Measurements from ENCODE around the gene TOP3B.
"Not testable (repeated sequence)": the region's sequence is repeated elsewhere in the genome, so short reads cannot be mapped to it uniquely, and the experiment has no call there.

Gene TOP3B

GRCh38 chr22:21926728-21927127 lies 55.9 kb downstream of the TOP3B start:
- no peak for DNase-seq (ENCODE audit: low read depth in 2 of 2)

- DNase-seq (ENCODE audit: low read depth in 2 of 2): no peak
These were observed 59.4 kb downstream of the TOP3B start for GRCh38 chr22:21923163-21923561.

GRCh38 chr22:21922370-21923162 lies 60.0 kb downstream of the TOP3B start:
- no peak for DNase-seq (ENCODE audit: low read depth in 2 of 2)

- DNase-seq (ENCODE audit: low read depth in 2 of 2): no peak
These were observed 60.9 kb downstream of the TOP3B start for GRCh38 chr22:21921729-21922128.

GRCh38 chr22:21921184-21921721 lies 61.3 kb downstream of the TOP3B start:
- no peak for DNase-seq (ENCODE audit: low read depth in 2 of 2)

- DNase-seq (ENCODE audit: low read depth in 2 of 2): no peak
These were observed 62.0 kb downstream of the TOP3B start for GRCh38 chr22:21920341-21921183.

GRCh38 chr22:21919526-21920307 lies 62.9 kb downstream of the TOP3B start:
- no peak for DNase-seq (ENCODE audit: low read depth in 2 of 2)

GRCh38 chr22:21918466-21919185 lies 64.0 kb downstream of the TOP3B start:
- DNase-seq (ENCODE audit: low read depth in 2 of 2): no peak

GRCh38 chr22:21917959-21918261 lies 64.7 kb downstream of the TOP3B start:
- DNase-seq (ENCODE audit: low read depth in 2 of 2): no peak

GRCh38 chr22:21917181-21917958 lies 65.2 kb downstream of the TOP3B start:
- DNase-seq (ENCODE audit: low read depth in 2 of 2): no peak

- DNase-seq (ENCODE audit: low read depth in 2 of 2): no peak
These were observed 66.2 kb downstream of the TOP3B start for GRCh38 chr22:21916309-21916918.

GRCh38 chr22:21915624-21916308 lies 66.8 kb downstream of the TOP3B start:
- no peak for DNase-seq (ENCODE audit: low read depth in 2 of 2)

- not testable (repeated sequence) for DNase-seq (ENCODE audit: low read depth in 2 of 2)
These were observed 68.4 kb downstream of the TOP3B start for GRCh38 chr22:21914033-21914642.

- not testable (repeated sequence) for DNase-seq (ENCODE audit: low read depth in 2 of 2)
These were observed 72.2 kb downstream of the TOP3B start for GRCh38 chr22:21910367-21910766.

- no peak for DNase-seq (ENCODE audit: low read depth in 2 of 2)
These were observed 72.7 kb downstream of the TOP3B start for GRCh38 chr22:21909871-21910270.

GRCh38 chr22:21907638-21908522 lies 74.7 kb downstream of the TOP3B start:
- DNase-seq (ENCODE audit: low read depth in 2 of 2): no peak

All from activated CD8-positive, alpha-beta memory T cell treated with anti-CD3 and anti-CD28 coated beads for 4 hours (primary cell).